Measurements from ENCODE around the gene MBNL1. TPM values are rescaled to one million over a fixed set of nuclear protein-coding genes. Genes with fewer than 3 reads are reported as not detected.

The MBNL1 gene
- total and polyA plus RNA-seq, 8 donors, result 25.7 to 379 (median 155) TPM

DNA sequence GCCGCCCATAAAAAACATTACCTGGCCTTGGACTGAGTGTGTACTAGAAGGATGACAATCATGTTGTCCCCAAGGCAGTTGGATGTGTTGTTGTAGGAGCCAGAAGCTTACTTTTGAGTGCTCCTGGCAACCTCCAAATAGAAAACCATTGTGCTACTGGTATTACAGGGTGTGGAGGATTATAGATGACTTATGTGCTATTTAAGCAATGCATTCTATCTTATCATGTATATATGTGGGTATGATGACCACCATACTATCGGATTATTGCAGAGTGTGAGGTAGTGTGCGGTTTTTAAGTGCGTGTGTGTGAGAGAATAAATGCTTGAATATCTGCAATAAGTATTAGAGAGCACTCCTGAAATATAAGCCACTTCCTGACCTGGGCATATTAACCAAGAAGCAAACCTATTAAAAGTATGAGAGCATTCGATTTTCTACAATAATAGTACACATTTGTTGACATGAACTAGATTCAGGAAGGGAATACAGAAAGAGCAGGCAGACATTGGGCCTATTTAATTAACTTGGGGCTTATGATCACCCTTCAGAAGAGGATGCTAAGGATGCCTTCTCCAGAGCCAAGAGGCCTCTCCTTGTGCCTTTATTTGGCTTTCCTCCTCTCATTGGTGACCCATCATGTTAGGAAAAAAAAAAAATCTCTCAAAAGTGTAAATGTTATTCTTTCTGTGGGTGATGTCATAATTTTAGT, 11.7 kb upstream of the MBNL1 start:
- Histone ChIP-seq H3K27me3 (no peaks in the 10 kb centered on the region), H3K27ac (peak overlapping the region in 4 of 5 donors; percentile 36 to 70 (median 66)), H3K4me3 (no peak overlapping the region), H3K9me3 (no peaks in the 10 kb centered on the region), H3K36me3 (no peaks in the 10 kb centered on the region), H3K4me1 (peaks cover 10 to 58% (median 15%) of the 10 kb centered on the region in 4 donors)
- 78 to 85% (median 84%) methylated on average over 5 of the region's 5 CpGs for WGBS, 5 donors
- intact Hi-C loops (cut with DNase I; ENCODE audit: low total_unique reads), result no loop called here
- no peak for TF ChIP-seq POLR2A (IDR thresholded peaks at IDR 0.05)
- peak in 1 of 3 donors; percentile 7 for TF ChIP-seq POLR2AphosphoS5 (IDR thresholded peaks at IDR 0.05)
- DNase-seq, result no peak

GRCh38 chr3:152257563-152258035, 11.1 kb upstream of the MBNL1 start:
- peak in 1 of 2 donors; percentile 29 for DNase-seq
- no peak for TF ChIP-seq POLR2AphosphoS5 (IDR thresholded peaks at IDR 0.05)
- TF ChIP-seq EP300 (IDR thresholded peaks at IDR 0.05), result no peak
- TF ChIP-seq, protein P1, sequence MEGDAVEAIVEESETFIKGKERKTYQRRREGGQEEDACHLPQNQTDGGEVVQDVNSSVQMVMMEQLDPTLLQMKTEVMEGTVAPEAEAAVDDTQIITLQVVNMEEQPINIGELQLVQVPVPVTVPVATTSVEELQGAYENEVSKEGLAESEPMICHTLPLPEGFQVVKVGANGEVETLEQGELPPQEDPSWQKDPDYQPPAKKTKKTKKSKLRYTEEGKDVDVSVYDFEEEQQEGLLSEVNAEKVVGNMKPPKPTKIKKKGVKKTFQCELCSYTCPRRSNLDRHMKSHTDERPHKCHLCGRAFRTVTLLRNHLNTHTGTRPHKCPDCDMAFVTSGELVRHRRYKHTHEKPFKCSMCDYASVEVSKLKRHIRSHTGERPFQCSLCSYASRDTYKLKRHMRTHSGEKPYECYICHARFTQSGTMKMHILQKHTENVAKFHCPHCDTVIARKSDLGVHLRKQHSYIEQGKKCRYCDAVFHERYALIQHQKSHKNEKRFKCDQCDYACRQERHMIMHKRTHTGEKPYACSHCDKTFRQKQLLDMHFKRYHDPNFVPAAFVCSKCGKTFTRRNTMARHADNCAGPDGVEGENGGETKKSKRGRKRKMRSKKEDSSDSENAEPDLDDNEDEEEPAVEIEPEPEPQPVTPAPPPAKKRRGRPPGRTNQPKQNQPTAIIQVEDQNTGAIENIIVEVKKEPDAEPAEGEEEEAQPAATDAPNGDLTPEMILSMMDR (IDR thresholded peaks at IDR 0.05), result no peak
- TF ChIP-seq POLR2A (IDR thresholded peaks at IDR 0.05), result no peak
- H3K27me3 ChIP-seq, result no peaks in the 10 kb centered on the region
- H3K4me3 ChIP-seq, result no peak overlapping the region
- intact Hi-C loops (cut with DNase I; ENCODE audit: low total_unique reads), result no loop called here
- H3K4me1 ChIP-seq, result peaks cover 10 to 58% (median 15%) of the 10 kb centered on the region in 4 donors
- no peaks in the 10 kb centered on the region for H3K36me3 ChIP-seq
- H3K27ac ChIP-seq, result peak overlapping the region in 4 of 5 donors; percentile 36 to 70 (median 66)
- WGBS, 5 donors, result 59 to 79% (median 67%) methylated on average over 5 of the region's 5 CpGs
- H3K9me3 ChIP-seq, result no peaks in the 10 kb centered on the region

DNA sequence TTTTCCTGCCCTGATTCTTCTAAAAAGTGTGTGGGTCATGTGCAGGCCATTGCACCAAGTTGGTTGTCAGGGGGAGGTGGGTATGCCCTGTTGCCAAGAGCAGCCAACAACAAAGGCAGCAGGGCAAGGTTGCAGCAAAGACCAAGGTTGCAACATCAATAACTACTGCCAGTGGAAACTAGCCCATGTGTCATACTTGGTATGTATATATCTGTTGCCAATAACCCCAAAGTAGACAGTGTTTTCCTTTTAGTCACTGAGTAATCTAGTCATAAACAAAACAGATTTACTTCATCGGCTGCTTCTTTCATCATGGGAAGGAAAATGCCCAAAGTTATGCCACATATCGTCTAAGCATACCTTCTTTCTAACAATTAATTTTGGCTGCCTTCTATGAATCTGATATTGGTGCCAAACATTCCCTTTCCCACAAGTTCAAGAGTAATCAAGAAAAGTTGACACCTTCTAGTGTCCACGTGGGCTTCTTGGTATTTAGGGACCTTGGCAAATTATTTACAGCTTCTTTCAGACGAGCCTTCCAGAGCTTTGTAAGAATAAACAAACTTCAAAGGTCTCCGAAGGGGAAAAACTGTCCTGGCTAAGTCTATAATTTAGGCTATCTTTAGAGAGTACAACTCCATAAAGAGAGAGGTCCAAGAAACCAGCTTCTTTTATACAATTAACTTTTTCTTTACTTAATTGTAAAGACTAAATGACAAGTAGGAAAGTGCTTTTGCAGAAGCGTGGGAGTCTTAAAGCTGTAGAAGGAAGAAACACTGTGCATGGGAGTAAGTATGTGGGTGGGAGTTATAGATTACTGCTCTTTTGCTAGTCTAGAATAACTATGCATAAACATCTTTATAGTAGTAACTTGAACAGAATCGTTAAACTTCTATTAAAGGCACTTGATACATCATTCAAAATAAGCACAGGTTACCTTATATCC, 10.0 kb upstream of the MBNL1 start:
- peak; percentile 35 to 75 for DNase-seq

GRCh38 chr3:152259468-152259867, 9.3 kb upstream of the MBNL1 start:
- Histone ChIP-seq H3K27ac (peak overlapping the region in 3 of 5 donors; percentile 36 to 70 (median 56)), H3K4me1 (peaks cover 10 to 52% (median 21%) of the 10 kb centered on the region in 4 donors), H3K4me3 (no peak overlapping the region), H3K36me3 (no peaks in the 10 kb centered on the region), H3K9me3 (no peaks in the 10 kb centered on the region), H3K27me3 (no peaks in the 10 kb centered on the region)
- intact Hi-C loops (cut with DNase I; ENCODE audit: low total_unique reads), result no loop called here
- WGBS, 5 donors, result 55 to 63% (median 61%) methylated on average over 2 of the region's 2 CpGs
- no peak for DNase-seq
- TF ChIP-seq EP300 (IDR thresholded peaks at IDR 0.05), result no peak
- no peak for TF ChIP-seq POLR2A (IDR thresholded peaks at IDR 0.05)
- TF ChIP-seq, protein P1 (IDR thresholded peaks at IDR 0.05), result no peak
- no peak for TF ChIP-seq POLR2AphosphoS5 (IDR thresholded peaks at IDR 0.05)

More for the DNA sequence above, 10.0 kb upstream of the MBNL1 start:
- Histone ChIP-seq H3K36me3 (no peaks in the 10 kb centered on the region), H3K4me3 (no peak overlapping the region), H3K27me3 (no peaks in the 10 kb centered on the region), H3K27ac (peak overlapping the region in 4 of 5 donors; percentile 36 to 70 (median 62)), H3K9me3 (no peaks in the 10 kb centered on the region), H3K4me1 (peaks cover 10 to 53% (median 17%) of the 10 kb centered on the region in 4 donors)
- intact Hi-C loops (cut with DNase I; ENCODE audit: low total_unique reads), result no loop called here
- TF ChIP-seq EP300 (IDR thresholded peaks at IDR 0.05), result peak; percentile 61
- TF ChIP-seq, protein P1 (IDR thresholded peaks at IDR 0.05), result no peak
- no peak for TF ChIP-seq POLR2A (IDR thresholded peaks at IDR 0.05)
- TF ChIP-seq POLR2AphosphoS5 (IDR thresholded peaks at IDR 0.05), result peak; percentile 68 to 85 (median 79)
- 27 to 44% (median 34%) methylated on average over 7 of the region's 7 CpGs for WGBS, 5 donors
